Muscle of leg (tissue), 11 donors: Measurements from ENCODE around the gene TBC1D22B. TPM values are rescaled to one million over a fixed set of nuclear protein-coding genes. Genes with fewer than 3 reads are reported as not detected.
"Not testable (repeated sequence)": the region's sequence is repeated elsewhere in the genome, so short reads cannot be mapped to it uniquely, and the experiment has no call there.

Experiments used
- DNase-seq: peaks from one replicate; pipeline ENCODE4 v3.0.0; 2013
- H3K27ac ChIP-seq: one replicate; pipeline ENCODE4 v1.5.1; 2013; ENCODE audit warnings: mild to moderate bottlenecking, low read length, control low read depth
- H3K27me3 ChIP-seq: one replicate; pipeline ENCODE4 v1.6.1; 2013; ENCODE audit warnings: low read length; ENCODE audit not compliant: control insufficient read depth, insufficient read depth
- H3K36me3 ChIP-seq: one replicate; pipeline ENCODE4 v1.6.1; 2013; ENCODE audit warnings: low read length; ENCODE audit not compliant: control insufficient read depth, insufficient read depth
- H3K4me1 ChIP-seq: one replicate; pipeline ENCODE4 v1.6.1; 2013; ENCODE audit warnings: low read length; ENCODE audit not compliant: control insufficient read depth, insufficient read depth
- H3K4me3 ChIP-seq: one replicate; pipeline ENCODE4 v1.5.1; 2013; ENCODE audit warnings: low read length, control low read depth
- H3K9me3 ChIP-seq: replicated peaks from 2 replicates; pipeline ENCODE4 v1.6.1; 2013; ENCODE audit warnings: low read depth, low read length; ENCODE audit not compliant: control insufficient read depth
- WGBS: methylation state at CpG from one replicate; pipeline ENCODE4 v1.1.5; 2013; ENCODE audit warnings: missing lambda C conversion rate; ENCODE audit not compliant: insufficient coverage; 5-methylcytosine and 5-hydroxymethylcytosine counted together
- polyA plus RNA-seq, 8 donors: library from polyadenylated mRNA; unstranded; fragments of 120-200 nt; gene quantifications; one replicate each; pipeline versions ENCODE4 v1.2.1 to v1.2.3, GENCODE V29; 2013; ENCODE audit warnings: inconsistent platforms in 1 of 8, low replicate concordance in 1 of 8; ENCODE audit not compliant: insufficient read length in 8 of 8, insufficient read depth in 1 of 8
- total RNA-seq: library from RNA; stranded (reverse); fragments of 120-200 nt; gene quantifications from one replicate; pipeline ENCODE4 v1.2.4, GENCODE V29; 2013

The TBC1D22B gene
- total and polyA plus RNA-seq, 9 donors: 3.9 to 8.3 (median 7.0) TPM

DNA sequence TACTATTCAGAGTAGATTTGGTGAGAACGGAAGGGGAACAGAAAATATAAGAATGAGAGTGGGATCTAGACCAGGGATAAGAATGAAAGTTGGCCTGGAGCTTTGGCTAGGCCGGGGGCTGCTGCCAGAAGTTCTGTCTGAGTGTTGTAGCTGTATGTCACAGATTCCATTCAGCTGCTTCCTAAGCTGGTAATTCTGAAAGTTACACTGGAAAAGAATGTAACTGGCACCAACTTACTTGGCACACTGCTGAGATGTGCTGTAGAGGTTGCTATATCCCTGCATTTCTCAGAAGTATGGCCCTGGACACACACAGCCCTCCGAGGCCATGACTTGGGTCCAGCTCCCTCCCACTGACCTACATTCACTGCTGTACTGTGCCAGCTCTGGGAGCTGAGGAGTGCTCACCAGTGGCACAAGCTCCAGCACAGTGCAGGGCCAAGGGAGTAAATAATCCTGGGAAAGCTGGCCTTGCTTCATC lies 26.1 kb downstream of the TBC1D22B start:
- peak; percentile 96 for DNase-seq
- H3K9me3 ChIP-seq: no peaks in the 10 kb centered on the region
- no peaks in the 10 kb centered on the region for H3K27me3 ChIP-seq
- H3K4me1 ChIP-seq: peaks cover 48% of the 10 kb centered on the region
- H3K4me3 ChIP-seq: no peak overlapping the region
- WGBS: 23% methylated on average over 2 of the region's 3 CpGs
- peaks cover 39% of the 10 kb centered on the region for H3K36me3 ChIP-seq
- peak overlapping the region; percentile 85 for H3K27ac ChIP-seq

GRCh38 chr6:37284781-37285180 lies 27.2 kb downstream of the TBC1D22B start:
- Histone ChIP-seq H3K36me3 (peaks cover 39% of the 10 kb centered on the region), H3K27ac (peak overlapping the region; percentile 85), H3K4me1 (peaks cover 41% of the 10 kb centered on the region), H3K4me3 (no peak overlapping the region), H3K9me3 (no peaks in the 10 kb centered on the region), H3K27me3 (no peaks in the 10 kb centered on the region)
- peak; percentile 40 for DNase-seq
- 69% methylated on average over 4 of the region's 4 CpGs for WGBS

GRCh38 chr6:37285861-37286311 lies 28.3 kb downstream of the TBC1D22B start:
- Histone ChIP-seq H3K27ac (no peak overlapping the region), H3K9me3 (no peaks in the 10 kb centered on the region), H3K36me3 (peaks cover 48% of the 10 kb centered on the region), H3K4me1 (peaks cover 37% of the 10 kb centered on the region), H3K4me3 (no peak overlapping the region), H3K27me3 (no peaks in the 10 kb centered on the region)
- no peak for DNase-seq
- WGBS: no CpG with 5 or more reads among the region's 4 CpGs

- Histone ChIP-seq H3K27ac (no peak overlapping the region), H3K4me1 (peaks cover 24% of the 10 kb centered on the region), H3K27me3 (no peaks in the 10 kb centered on the region), H3K4me3 (no peak overlapping the region), H3K36me3 (peaks cover 50% of the 10 kb centered on the region), H3K9me3 (no peaks in the 10 kb centered on the region)
- whole genome bisulfite sequencing: 100% methylated on average over 1 of the region's 2 CpGs
- no peak for DNase-seq
Measured at GRCh38 chr6:37287519-37288157, 30.1 kb downstream of the TBC1D22B start.

GRCh38 chr6:37288247-37288646 lies 30.7 kb downstream of the TBC1D22B start:
- WGBS: 60% methylated on average over 1 of the region's 2 CpGs
- peaks cover 18% of the 10 kb centered on the region for H3K4me1 ChIP-seq
- peaks cover 44% of the 10 kb centered on the region for H3K36me3 ChIP-seq

GRCh38 chr6:37289931-37290330 lies 32.4 kb downstream of the TBC1D22B start:
- no peak overlapping the region for H3K4me3 ChIP-seq
- H3K27ac ChIP-seq: no peak overlapping the region
- H3K36me3 ChIP-seq: peaks cover 39% of the 10 kb centered on the region
- no peaks in the 10 kb centered on the region for H3K9me3 ChIP-seq
- no peak for DNase-seq
- WGBS: 40% methylated on average over 1 of the region's 3 CpGs
- H3K27me3 ChIP-seq: no peaks in the 10 kb centered on the region
- H3K4me1 ChIP-seq: peaks cover 2% of the 10 kb centered on the region

More at GRCh38 chr6:37288247-37288646, 30.7 kb downstream of the TBC1D22B start:
- H3K4me3 ChIP-seq: no peak overlapping the region
- H3K27ac ChIP-seq: no peak overlapping the region
- no peaks in the 10 kb centered on the region for H3K27me3 ChIP-seq
- no peaks in the 10 kb centered on the region for H3K9me3 ChIP-seq
- no peak for DNase-seq

DNA sequence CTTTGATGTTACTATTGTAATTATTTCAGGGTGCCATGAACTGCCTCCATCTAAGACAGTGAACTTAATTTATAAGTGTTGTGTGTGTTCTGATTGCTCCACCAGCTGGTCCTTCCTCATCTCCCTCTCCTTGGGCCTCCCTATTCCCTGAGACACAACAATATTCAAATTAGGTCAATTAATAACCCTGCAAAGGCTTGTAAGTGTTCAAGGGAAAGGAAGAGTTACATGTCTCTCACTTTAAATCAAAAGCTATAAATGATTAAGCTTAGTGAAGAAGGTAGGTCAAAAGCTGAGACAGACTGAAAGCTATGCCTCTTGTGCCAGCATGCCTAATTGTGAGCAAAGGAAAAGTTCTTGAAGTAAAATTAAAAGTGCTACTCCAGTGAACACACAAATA lies 35.9 kb downstream of the TBC1D22B start:
- H3K9me3 ChIP-seq: no peaks in the 10 kb centered on the region
- no peak for DNase-seq
- H3K27ac ChIP-seq: no peak overlapping the region
- no peaks in the 10 kb centered on the region for H3K27me3 ChIP-seq
- H3K36me3 ChIP-seq: peaks cover 38% of the 10 kb centered on the region
- no peak overlapping the region for H3K4me3 ChIP-seq
- H3K4me1 ChIP-seq: no peaks in the 10 kb centered on the region

GRCh38 chr6:37297637-37298036 lies 40.1 kb downstream of the TBC1D22B start:
- peaks cover 20% of the 10 kb centered on the region for H3K36me3 ChIP-seq
- not testable (repeated sequence) for H3K4me1 ChIP-seq, H3K27ac ChIP-seq, H3K27me3 ChIP-seq, H3K9me3 ChIP-seq, DNase-seq, H3K4me3 ChIP-seq

DNA sequence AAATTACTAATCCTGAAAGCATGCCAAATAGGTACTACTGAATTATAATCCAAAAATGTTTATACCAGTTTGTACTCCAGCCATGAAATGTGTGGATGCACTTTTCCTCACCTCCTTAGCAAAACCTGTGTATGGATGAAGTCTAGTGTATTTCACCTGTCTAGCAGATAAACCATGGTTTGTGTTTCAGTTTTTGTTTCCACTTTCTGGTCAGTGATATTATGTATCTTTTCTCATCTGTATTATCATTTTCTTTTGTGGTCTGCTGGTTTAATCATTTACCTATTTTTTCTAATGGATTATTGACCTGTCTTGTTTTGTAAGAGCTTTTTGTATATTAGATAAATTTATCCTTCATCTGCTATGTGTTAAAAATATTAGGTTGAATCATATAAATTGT lies 41.4 kb downstream of the TBC1D22B start:
- H3K4me3 ChIP-seq: no peak overlapping the region
- no peak overlapping the region for H3K27ac ChIP-seq
- no peaks in the 10 kb centered on the region for H3K9me3 ChIP-seq
- H3K27me3 ChIP-seq: no peaks in the 10 kb centered on the region
- peaks cover 25% of the 10 kb centered on the region for H3K36me3 ChIP-seq
- H3K4me1 ChIP-seq: no peaks in the 10 kb centered on the region
- no peak for DNase-seq

DNA sequence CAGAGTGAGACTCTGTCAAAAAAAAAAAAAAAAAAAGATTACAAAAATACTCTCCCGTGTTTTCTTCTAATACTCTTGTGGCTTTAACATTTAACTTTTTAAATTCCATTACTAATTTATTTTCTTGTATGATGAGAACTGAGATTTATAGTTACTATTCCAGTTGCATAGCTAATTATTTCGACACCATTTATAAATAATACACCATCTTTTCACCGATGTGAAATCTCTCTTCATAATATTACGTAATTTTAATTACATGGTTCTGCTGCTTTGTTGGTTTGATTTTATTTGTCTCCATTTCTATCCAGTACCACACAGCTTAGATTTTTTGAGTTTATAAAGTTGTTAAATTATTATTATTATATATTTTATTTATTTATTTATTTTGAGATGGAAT lies 42.4 kb downstream of the TBC1D22B start:
- no peak for DNase-seq
- no peak overlapping the region for H3K4me3 ChIP-seq
- H3K9me3 ChIP-seq: no peaks in the 10 kb centered on the region
- H3K27ac ChIP-seq: no peak overlapping the region
- H3K4me1 ChIP-seq: no peaks in the 10 kb centered on the region
- peaks cover 29% of the 10 kb centered on the region for H3K36me3 ChIP-seq
- no peaks in the 10 kb centered on the region for H3K27me3 ChIP-seq
- no CpG with 5 or more reads among the region's 4 CpGs for WGBS
